NCI-H146 treated with DMSO at 0.1 percent for 48 hours (cell line): Measurements from ENCODE around the gene ZNF784.
A peak's percentile ranks its signal among the peaks of the same experiment; 100 is the strongest.
"Not testable (repeated sequence)": the region's sequence is repeated elsewhere in the genome, so short reads cannot be mapped to it uniquely, and the experiment has no call there.

Source experiments
- DNase-seq: peaks from one replicate; lab custom pipeline; 2025; ENCODE audit not compliant: unreplicated experiment; lab: John Stamatoyannopoulos, UW

The ZNF784 gene

GRCh38 chr19:55586976-55587668 lies 37.2 kb downstream of the ZNF784 start:
- DNase-seq, result peak; percentile 97

- peak; percentile 73 for DNase-seq
Measured at GRCh38 chr19:55585658-55586339, 38.6 kb downstream of the ZNF784 start.

- DNase-seq, result no peak
Measured at GRCh38 chr19:55584871-55585270, 39.5 kb downstream of the ZNF784 start.

- DNase-seq, result not testable (repeated sequence)
Measured at GRCh38 chr19:55583897-55584296, 40.5 kb downstream of the ZNF784 start.

GRCh38 chr19:55582284-55582683 lies 42.1 kb downstream of the ZNF784 start:
- DNase-seq, result not testable (repeated sequence)

GRCh38 chr19:55581823-55582223 lies 42.5 kb downstream of the ZNF784 start:
- DNase-seq, result peak; percentile 77

GRCh38 chr19:55581145-55581822 lies 43.1 kb downstream of the ZNF784 start:
- no peak for DNase-seq

GRCh38 chr19:55580628-55581144 lies 43.7 kb downstream of the ZNF784 start, which contains the start of gene ZNF579:
TSS of gene ZNF579 (minus strand) at chr19:55580848. CDS start at chr19:55579639, 1,209 bp downstream.
- peak; percentile 80 for DNase-seq

- no peak for DNase-seq
Measured at GRCh38 chr19:55579766-55580621, 44.4 kb downstream of the ZNF784 start.

- no peak for DNase-seq
Measured at GRCh38 chr19:55578761-55579747, 45.3 kb downstream of the ZNF784 start.

- DNase-seq, result no peak
Measured at GRCh38 chr19:55578031-55578760, 46.2 kb downstream of the ZNF784 start.

- no peak for DNase-seq
Measured at GRCh38 chr19:55576746-55577145, 47.6 kb downstream of the ZNF784 start.

GRCh38 chr19:55573929-55574328 lies 50.4 kb downstream of the ZNF784 start:
- DNase-seq, result not testable (repeated sequence)
